Activated CD8-positive, alpha-beta memory T cell treated with anti-CD3 and anti-CD28 coated beads, Interleukin-2, amount 50 U/mL, for 1 hour (primary cell): Measurements from ENCODE around the gene GPRC5A.

Experiments used
- DNase-seq: peaks from one replicate; pipeline ENCODE4 v3.0.0-alpha.2; 2020; ENCODE audit errors: extremely low read depth

The GPRC5A gene

GRCh38 chr12:12909995-12910420, 18.6 kb downstream of the GPRC5A start:
- DNase-seq = no peak

GRCh38 chr12:12912711-12913110, 21.3 kb downstream of the GPRC5A start:
- DNase-seq = no peak

- DNase-seq = no peak
Observed at GRCh38 chr12:12915656-12916055, 24.3 kb downstream of the GPRC5A start.

GRCh38 chr12:12916135-12916944, 25.0 kb downstream of the GPRC5A start:
- peak; percentile 59 for DNase-seq

- no peak for DNase-seq
Observed at GRCh38 chr12:12917517-12917916, 26.2 kb downstream of the GPRC5A start.

- no peak for DNase-seq
Observed at GRCh38 chr12:12918781-12919389, 27.5 kb downstream of the GPRC5A start.

- DNase-seq = no peak
Observed at GRCh38 chr12:12919666-12920435, 28.5 kb downstream of the GPRC5A start.

- no peak for DNase-seq
Observed at GRCh38 chr12:12922191-12922616, 30.8 kb downstream of the GPRC5A start.

GRCh38 chr12:12922978-12923377, 31.6 kb downstream of the GPRC5A start:
- DNase-seq = no peak

GRCh38 chr12:12924169-12924568, 32.8 kb downstream of the GPRC5A start:
- no peak for DNase-seq

GRCh38 chr12:12925388-12925787, 34.0 kb downstream of the GPRC5A start:
- no peak for DNase-seq

GRCh38 chr12:12926571-12927071, 35.3 kb downstream of the GPRC5A start:
- no peak for DNase-seq

- DNase-seq = no peak
Observed at GRCh38 chr12:12927211-12928079, 36.1 kb downstream of the GPRC5A start.

- no peak for DNase-seq
Observed at GRCh38 chr12:12929696-12930095, 38.3 kb downstream of the GPRC5A start.

- no peak for DNase-seq
Observed at GRCh38 chr12:12930633-12931219, 39.4 kb downstream of the GPRC5A start.

GRCh38 chr12:12933742-12934141, 42.4 kb downstream of the GPRC5A start:
- DNase-seq = no peak

GRCh38 chr12:12934556-12934955, 43.2 kb downstream of the GPRC5A start:
- no peak for DNase-seq

GRCh38 chr12:12936983-12937491, 45.7 kb downstream of the GPRC5A start:
- no peak for DNase-seq

GRCh38 chr12:12938541-12938940, 47.2 kb downstream of the GPRC5A start:
- no peak for DNase-seq

GRCh38 chr12:12939888-12940287, 48.5 kb downstream of the GPRC5A start:
- no peak for DNase-seq
